NCI-H1092 (cell line): Measurements from ENCODE around the gene CAV2.
"Not testable (repeated sequence)": the region's sequence is repeated elsewhere in the genome, so short reads cannot be mapped to it uniquely, and the experiment has no call there.

Experiments used
- DNase-seq: peaks from one replicate; lab custom pipeline; 2025; lab: John Stamatoyannopoulos, UW

The CAV2 gene, protein sequence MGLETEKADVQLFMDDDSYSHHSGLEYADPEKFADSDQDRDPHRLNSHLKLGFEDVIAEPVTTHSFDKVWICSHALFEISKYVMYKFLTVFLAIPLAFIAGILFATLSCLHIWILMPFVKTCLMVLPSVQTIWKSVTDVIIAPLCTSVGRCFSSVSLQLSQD

GRCh38 chr7:116499168-116500077, at the start of gene CAV2:
CAV2 (plus strand) TSS chr7:116499738; CDS start chr7:116499782, 44 bp downstream.
- DNase-seq: no peak

- DNase-seq: no peak
Observed at GRCh38 chr7:116449950-116450349, 49.6 kb upstream of the CAV2 start.

- no peak for DNase-seq
Observed at GRCh38 chr7:116451957-116452729, 47.4 kb upstream of the CAV2 start.

- no peak for DNase-seq
Observed at GRCh38 chr7:116454377-116454776, 45.2 kb upstream of the CAV2 start.

GRCh38 chr7:116455009-116455408, 44.5 kb upstream of the CAV2 start:
- no peak for DNase-seq

- DNase-seq: no peak
Observed at GRCh38 chr7:116455499-116455898, 44.0 kb upstream of the CAV2 start.

GRCh38 chr7:116461500-116461899, 38.0 kb upstream of the CAV2 start:
- no peak for DNase-seq

DNA sequence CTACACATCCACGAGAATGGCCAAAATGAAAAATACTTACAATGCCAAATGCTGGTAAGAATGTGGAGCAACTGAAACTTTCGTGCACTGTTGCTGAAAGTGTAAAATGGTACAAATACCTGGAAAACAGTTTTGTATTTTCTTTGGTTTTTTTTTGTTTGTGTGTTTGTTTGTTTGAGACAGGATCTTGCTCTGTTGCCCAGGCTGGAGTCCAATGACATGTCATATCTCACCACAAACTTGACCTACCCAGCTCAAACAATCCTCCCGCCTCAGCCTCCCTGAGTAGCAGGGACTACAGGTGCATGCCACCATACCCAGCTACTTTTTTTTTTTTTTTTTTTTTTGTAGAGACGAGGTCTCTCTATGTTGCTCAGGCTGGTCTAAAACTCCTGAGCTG, 35.6 kb upstream of the CAV2 start:
- no peak for DNase-seq

DNA sequence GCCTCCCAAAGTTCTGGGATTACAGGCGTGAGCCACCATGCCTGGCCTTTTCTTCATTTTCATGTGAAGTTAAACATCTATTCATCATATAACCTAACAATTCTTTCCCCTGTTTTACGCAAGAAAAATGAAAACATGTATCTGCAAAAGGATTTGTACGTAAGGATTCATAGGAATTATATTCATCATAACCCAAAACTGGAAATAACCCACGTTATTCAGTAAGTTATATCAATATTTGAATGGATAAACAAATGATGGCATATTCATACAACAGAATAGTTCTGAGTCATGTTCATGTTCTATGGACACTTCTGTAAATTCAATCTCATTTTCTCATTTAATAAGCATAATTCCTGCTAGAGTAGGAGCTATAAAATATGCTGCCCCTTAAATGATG, 35.2 kb upstream of the CAV2 start:
- DNase-seq: no peak

- DNase-seq: no peak
Observed at GRCh38 chr7:116465125-116465524, 34.4 kb upstream of the CAV2 start.

GRCh38 chr7:116468534-116468933, 31.0 kb upstream of the CAV2 start:
- DNase-seq: no peak

DNA sequence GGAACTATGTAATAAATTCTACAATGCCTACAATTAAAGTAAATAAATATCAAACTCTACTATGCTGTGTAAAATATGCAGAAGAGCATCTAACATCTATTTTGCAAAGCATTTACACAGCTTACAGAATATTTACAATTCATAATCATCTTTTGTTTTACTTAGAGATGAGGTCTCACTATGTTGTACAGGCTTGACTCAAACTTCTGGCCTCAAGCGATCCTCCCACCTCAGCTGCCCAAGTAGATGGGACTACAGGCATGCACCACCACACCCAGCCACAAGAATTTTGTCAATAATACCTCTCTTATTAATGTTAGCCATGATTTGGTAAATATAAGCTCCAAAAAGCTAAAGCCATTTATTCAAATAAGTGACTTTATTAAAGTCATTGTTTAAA, 21.9 kb upstream of the CAV2 start:
- DNase-seq: no peak

- no peak for DNase-seq
Observed at GRCh38 chr7:116478834-116479233, 20.7 kb upstream of the CAV2 start.

- no peak for DNase-seq
Observed at GRCh38 chr7:116483271-116483942, 16.1 kb upstream of the CAV2 start.

DNA sequence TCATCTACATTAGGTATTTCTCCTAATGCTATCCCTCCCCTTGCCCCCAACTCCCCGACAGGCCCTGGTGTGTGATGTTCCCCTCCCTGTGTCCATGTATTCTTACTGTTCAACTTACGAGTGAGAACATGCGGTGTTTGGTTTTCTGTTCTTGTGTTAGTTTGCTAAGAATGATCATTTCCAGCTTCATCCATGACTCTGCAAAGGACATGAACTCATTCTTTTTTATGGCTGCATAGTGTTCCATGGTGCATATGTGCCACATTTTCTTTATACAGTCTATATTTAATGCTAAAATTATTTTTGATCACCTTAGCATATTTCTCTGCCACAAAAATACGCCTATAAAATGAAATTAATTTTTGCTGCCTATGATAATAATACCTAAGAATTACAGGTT, 15.1 kb upstream of the CAV2 start:
- not testable (repeated sequence) for DNase-seq

DNA sequence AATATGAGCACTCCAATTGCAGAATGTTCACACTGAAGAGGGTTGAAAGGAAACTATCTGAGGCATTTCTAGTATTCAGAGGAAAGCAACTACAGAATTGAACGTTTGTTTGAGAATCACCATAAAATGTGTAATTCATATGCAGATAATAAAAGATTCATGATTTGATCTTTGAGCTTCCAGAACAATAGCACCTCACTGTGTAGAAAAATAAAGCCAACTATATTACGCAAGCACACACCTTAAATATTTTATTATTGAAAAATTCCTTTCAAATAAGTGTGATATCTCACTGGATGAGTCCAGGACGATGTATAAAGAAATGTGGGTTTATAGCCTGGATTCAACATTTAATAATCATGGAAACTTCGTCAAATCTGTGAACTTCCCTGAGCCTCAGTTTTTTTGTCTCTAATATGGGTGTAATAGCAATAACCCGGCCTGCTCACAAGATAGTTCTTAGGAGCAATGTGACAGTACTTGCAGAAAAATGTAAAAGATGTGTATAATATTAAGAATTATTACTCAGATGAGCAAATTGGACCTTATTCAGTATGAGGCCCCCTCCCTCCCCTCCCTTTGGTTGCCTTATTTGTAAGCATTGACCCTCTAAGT, 11.5 kb upstream of the CAV2 start:
- DNase-seq: no peak

GRCh38 chr7:116490351-116490750, 9.2 kb upstream of the CAV2 start:
- DNase-seq: no peak

DNA sequence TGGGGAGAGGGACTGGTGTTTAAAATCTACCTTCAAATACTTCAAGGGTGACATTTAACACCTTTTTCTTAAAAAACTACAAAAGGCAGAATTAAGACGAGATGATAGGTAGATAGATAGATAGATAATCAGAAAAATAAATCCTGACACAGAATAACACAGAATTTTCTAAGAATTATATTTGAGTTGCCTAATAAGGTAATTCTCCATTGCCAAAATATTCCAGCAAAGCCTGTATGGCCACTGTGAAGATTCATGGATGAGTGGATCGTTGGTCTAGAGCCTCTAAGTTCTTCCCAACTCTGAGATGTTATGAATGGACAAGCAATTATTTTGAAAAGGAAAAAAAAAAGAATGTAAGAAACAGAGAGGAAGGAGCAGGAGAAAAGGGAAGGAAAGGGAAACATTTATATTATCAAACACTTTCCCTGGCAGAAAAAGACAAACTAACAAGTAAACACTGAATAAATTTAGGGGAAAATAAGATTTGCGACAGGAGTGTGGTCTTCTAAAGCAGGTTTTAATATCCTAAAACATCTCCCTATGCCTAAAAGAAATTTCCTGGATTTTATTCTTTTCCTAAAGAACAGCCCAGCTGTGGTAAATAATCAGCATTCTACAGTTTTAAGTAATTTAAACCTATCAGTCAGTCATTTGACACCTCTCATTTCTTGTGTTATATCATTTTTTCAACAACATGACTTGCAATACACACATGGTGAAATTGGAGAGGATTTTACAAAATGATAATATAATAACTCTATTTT, 7.5 kb upstream of the CAV2 start:
- no peak for DNase-seq

DNA sequence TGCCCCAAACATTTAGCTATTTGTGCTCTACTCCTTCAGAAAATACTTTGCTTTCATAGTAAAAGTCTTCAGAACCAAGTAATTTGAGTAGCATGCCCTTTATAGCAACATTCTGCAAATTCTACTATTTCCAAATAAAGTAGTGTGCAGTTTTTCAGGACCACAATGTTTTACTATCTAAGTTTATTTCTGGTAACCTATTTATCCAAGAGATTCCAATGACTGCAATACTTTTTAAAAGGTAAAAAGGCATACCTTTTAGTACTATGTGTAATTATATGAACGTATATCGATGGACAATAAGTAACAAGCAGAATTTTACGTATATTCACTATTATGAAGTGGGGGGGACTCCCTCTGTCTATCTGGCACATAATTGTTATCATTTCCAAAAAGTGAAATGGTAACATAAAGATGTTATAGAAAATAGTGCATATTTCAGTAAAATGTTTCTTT, 6.9 kb upstream of the CAV2 start:
- no peak for DNase-seq

DNA sequence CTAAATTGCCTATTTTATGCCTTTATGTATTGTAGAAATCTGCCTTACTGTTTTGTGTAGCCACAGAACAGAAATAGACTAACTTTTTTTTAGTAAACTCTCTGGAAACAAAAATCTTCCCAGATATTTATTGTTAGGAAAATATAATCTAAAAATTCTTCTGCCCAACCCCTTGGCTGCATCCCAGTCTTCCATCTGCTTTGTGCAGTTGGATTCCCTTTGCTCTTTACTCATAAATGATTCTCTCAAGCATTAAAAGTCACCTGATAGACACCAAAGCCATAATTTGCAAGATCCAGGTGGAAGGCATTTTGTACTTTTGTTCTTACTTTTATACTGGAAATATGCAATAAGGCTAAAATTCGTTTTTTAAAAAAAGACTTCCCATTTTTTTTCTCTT, 6.1 kb upstream of the CAV2 start:
- DNase-seq: no peak

GRCh38 chr7:116494472-116494871, 5.1 kb upstream of the CAV2 start:
- DNase-seq: no peak
